ENCODE measurements around the gene B4GALNT4. TPM values are rescaled to one million over a fixed set of nuclear protein-coding genes. Genes with fewer than 3 reads are reported as not detected.
"Not testable (repeated sequence)": the region's sequence is repeated elsewhere in the genome, so short reads cannot be mapped to it uniquely, and the experiment has no call there.

The B4GALNT4 gene
- total RNA-seq, 1 donor from 2014 or later: 1.5 TPM

DNA sequence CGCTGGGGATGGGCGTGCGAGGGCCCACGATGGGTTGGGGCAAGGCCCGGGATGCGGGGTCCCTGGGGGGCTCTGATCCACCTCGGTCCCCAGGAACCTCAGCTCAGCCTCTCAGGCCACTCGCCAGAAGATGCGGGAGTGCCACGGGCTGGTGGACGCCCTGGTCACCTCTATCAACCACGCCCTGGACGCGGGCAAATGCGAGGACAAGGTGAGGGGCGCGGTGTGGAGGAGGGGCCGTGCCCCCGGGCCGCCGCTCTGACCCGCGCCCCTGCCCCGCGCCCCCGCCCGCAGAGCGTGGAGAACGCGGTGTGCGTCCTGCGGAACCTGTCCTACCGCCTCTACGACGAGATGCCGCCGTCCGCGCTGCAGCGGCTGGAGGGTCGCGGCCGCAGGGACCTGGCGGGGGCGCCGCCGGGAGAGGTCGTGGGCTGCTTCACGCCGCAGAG lies 31.0 kb downstream of the B4GALNT4 start:
- H3K9me3 ChIP-seq (replicated peaks): no peaks in the 10 kb centered on the region
- H3K27ac ChIP-seq (replicated peaks): no peak overlapping the region
- no peak overlapping the region for H3K4me3 ChIP-seq
- TF ChIP-seq, protein P1, sequence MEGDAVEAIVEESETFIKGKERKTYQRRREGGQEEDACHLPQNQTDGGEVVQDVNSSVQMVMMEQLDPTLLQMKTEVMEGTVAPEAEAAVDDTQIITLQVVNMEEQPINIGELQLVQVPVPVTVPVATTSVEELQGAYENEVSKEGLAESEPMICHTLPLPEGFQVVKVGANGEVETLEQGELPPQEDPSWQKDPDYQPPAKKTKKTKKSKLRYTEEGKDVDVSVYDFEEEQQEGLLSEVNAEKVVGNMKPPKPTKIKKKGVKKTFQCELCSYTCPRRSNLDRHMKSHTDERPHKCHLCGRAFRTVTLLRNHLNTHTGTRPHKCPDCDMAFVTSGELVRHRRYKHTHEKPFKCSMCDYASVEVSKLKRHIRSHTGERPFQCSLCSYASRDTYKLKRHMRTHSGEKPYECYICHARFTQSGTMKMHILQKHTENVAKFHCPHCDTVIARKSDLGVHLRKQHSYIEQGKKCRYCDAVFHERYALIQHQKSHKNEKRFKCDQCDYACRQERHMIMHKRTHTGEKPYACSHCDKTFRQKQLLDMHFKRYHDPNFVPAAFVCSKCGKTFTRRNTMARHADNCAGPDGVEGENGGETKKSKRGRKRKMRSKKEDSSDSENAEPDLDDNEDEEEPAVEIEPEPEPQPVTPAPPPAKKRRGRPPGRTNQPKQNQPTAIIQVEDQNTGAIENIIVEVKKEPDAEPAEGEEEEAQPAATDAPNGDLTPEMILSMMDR (IDR thresholded peaks at IDR 0.05; ENCODE audit: borderline replicate concordance): no peak
- intact Hi-C loops (cut with micrococcal nuclease): no loop called here
- H3K27me3 ChIP-seq (ENCODE audit: low read depth): peaks cover 4% of the 10 kb centered on the region
- peaks cover 16% of the 10 kb centered on the region for H3K4me1 ChIP-seq
- no peak for DNase-seq
- H3K36me3 ChIP-seq: no peaks in the 10 kb centered on the region

- H3K4me3 ChIP-seq; H3K9me3 ChIP-seq (replicated peaks); intact Hi-C loops (cut with micrococcal nuclease); DNase-seq; H3K36me3 ChIP-seq; H3K27me3 ChIP-seq (ENCODE audit: low read depth); H3K27ac ChIP-seq (replicated peaks): not testable (repeated sequence)
- peaks cover 26% of the 10 kb centered on the region for H3K4me1 ChIP-seq
Observed at GRCh38 chr11:401196-401595, 31.9 kb downstream of the B4GALNT4 start.

DNA sequence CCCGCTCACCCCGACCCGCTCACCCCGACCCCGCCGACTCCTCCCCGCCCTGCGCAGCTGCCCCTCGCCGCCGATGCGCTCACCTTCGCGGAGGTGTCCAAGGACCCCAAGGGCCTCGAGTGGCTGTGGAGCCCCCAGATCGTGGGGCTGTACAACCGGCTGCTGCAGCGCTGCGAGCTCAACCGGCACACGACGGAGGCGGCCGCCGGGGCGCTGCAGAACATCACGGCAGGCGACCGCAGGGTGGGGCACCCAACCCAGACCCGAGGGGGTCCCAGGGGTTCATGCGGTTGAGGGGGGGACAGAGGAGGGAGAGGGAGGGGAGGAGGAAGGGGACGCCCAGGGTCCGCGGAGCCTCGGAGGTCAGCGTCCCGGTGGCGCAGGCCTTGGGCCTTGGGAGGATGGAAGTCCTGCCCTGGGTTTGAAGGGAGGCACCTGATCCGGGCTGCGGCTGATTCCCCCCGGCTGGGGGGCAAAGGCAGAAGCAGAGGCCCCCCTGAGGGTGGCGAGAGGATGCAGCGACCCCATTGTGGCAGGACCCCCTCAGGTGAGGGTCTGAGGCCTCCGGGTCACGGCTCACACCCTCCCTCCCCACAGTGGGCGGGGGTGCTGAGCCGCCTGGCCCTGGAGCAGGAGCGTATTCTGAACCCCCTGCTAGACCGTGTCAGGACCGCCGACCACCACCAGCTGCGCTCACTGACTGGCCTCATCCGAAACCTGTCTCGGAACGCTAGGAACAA lies 33.9 kb downstream of the B4GALNT4 start:
- H3K27me3 ChIP-seq (ENCODE audit: low read depth): no peaks in the 10 kb centered on the region
- no peaks in the 10 kb centered on the region for H3K9me3 ChIP-seq (replicated peaks)
- intact Hi-C loops (cut with micrococcal nuclease): no loop called here
- DNase-seq: no peak
- no peaks in the 10 kb centered on the region for H3K36me3 ChIP-seq
- no peak overlapping the region for H3K4me3 ChIP-seq
- no peak overlapping the region for H3K27ac ChIP-seq (replicated peaks)
- H3K4me1 ChIP-seq: peaks cover 24% of the 10 kb centered on the region
- TF ChIP-seq, protein P1 (IDR thresholded peaks at IDR 0.05; ENCODE audit: borderline replicate concordance): no peak

GRCh38 chr11:403761-404431 lies 34.6 kb downstream of the B4GALNT4 start:
- Histone ChIP-seq H3K36me3 (no peaks in the 10 kb centered on the region), H3K27me3 (ENCODE audit: low read depth) (no peaks in the 10 kb centered on the region), H3K27ac (replicated peaks) (no peak overlapping the region), H3K9me3 (replicated peaks) (no peaks in the 10 kb centered on the region), H3K4me1 (peaks cover 24% of the 10 kb centered on the region), H3K4me3 (no peak overlapping the region)
- TF ChIP-seq, protein P1 (IDR thresholded peaks at IDR 0.05; ENCODE audit: borderline replicate concordance): no peak
- intact Hi-C loops (cut with micrococcal nuclease): no loop called here
- no peak for DNase-seq

DNA sequence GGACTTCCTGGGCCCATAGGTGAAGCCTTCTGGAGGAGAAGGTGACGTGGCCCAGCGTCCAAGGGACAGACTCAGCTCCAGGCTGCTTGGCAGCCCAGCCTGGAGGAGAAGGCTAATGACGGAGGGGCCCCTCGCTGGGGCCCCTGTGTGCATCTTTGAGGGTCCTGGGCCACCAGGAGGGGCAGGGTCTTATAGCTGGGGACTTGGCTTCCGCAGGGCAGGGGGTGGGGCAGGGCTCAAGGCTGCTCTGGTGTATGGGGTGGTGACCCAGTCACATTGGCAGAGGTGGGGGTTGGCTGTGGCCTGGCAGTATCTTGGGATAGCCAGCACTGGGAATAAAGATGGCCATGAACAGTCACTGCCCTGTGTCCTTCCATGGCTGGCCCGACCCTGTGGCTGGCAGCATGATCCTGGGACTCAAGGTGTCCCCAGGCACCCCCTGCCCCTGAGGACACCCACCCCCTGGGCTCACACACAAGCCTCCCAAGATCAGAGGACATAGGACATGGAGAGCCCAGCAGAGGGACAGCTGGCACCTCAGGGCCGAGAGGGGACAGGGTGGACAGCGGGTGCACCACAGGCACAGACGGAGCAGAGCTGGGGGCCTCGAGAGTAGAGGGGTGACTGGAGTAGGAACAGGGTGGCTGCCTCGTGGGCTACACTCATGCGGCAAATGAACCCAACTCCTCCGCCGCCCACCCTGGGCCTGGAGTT lies 35.4 kb downstream of the B4GALNT4 start:
- intact Hi-C loops (cut with micrococcal nuclease): no loop called here

More for the DNA sequence above, 35.4 kb downstream of the B4GALNT4 start:
- Histone ChIP-seq H3K27ac (replicated peaks) (no peak overlapping the region), H3K36me3 (no peaks in the 10 kb centered on the region), H3K9me3 (replicated peaks) (no peaks in the 10 kb centered on the region), H3K4me3 (no peak overlapping the region), H3K4me1 (peaks cover 24% of the 10 kb centered on the region), H3K27me3 (ENCODE audit: low read depth) (no peaks in the 10 kb centered on the region)
- TF ChIP-seq, protein P1 (IDR thresholded peaks at IDR 0.05; ENCODE audit: borderline replicate concordance): no peak
- no peak for DNase-seq
